OCI-LY1 (cell line): ENCODE results near the gene FIZ1.

Source experiments
- H2AFZ ChIP-seq: fragments of 200-600 bp; sonication (generic), shearing (Covaris generic); 2 replicates; pipeline ENCODE4 v1.6.0; 2014; ENCODE audit warnings: antibody characterized with exemption, mild to moderate bottlenecking, low read length
- H3F3A ChIP-seq: fragments of 200-600 bp; sonication (generic), shearing (Covaris generic); 2 replicates; pipeline ENCODE4 v1.6.0; 2014; ENCODE audit warnings: mild to moderate bottlenecking, antibody characterized with exemption, low read length, moderate library complexity; ENCODE audit not compliant: insufficient read depth
- H3K27ac ChIP-seq: fragments of 200-600 bp; sonication (generic); 2 replicates; pipeline ENCODE4 v1.5.1; 2014; ENCODE audit warnings: low read length, mixed run types, mild to moderate bottlenecking, low read depth; ENCODE audit not compliant: poor library complexity, severe bottlenecking
- H3K27me3 ChIP-seq: fragments of 200-600 bp; sonication (generic); 2 replicates; pipeline ENCODE4 v1.6.0; 2014; ENCODE audit warnings: antibody characterized with exemption, mild to moderate bottlenecking, low read length, moderate library complexity; ENCODE audit not compliant: insufficient read depth
- H3K36me3 ChIP-seq: fragments of 200-600 bp; sonication (generic); 2 replicates; pipeline ENCODE4 v1.6.1; 2014; ENCODE audit warnings: mild to moderate bottlenecking, antibody characterized with exemption, low read length, moderate library complexity, mixed read lengths; ENCODE audit not compliant: insufficient read depth
- H3K4me1 ChIP-seq: fragments of 200-600 bp; sonication (generic); 2 replicates; pipeline ENCODE4 v1.5.1; 2014; ENCODE audit warnings: mild to moderate bottlenecking, low read length, moderate library complexity; ENCODE audit not compliant: insufficient read depth, severe bottlenecking
- H3K4me2 ChIP-seq: fragments of 200-600 bp; sonication (generic), shearing (Covaris generic); 2 replicates; pipeline ENCODE4 v1.6.1; 2014; ENCODE audit warnings: low read length
- H3K4me3 ChIP-seq: fragments of 200-600 bp; sonication (generic); 2 replicates; pipeline ENCODE4 v1.5.1; 2014; ENCODE audit warnings: low read length, low read depth, mild to moderate bottlenecking, mixed read lengths; ENCODE audit not compliant: poor library complexity, severe bottlenecking
- H3K79me2 ChIP-seq: fragments of 200-600 bp; shearing (Covaris generic); 2 replicates; pipeline ENCODE4 v1.6.1; 2016; ENCODE audit warnings: mixed run types, low read length, mixed read lengths; ENCODE audit not compliant: insufficient read depth
- H3K9ac ChIP-seq: fragments of 200-600 bp; sonication (generic), shearing (Covaris generic); 2 replicates; pipeline ENCODE4 v1.6.1; 2014; ENCODE audit warnings: mild to moderate bottlenecking, low read length, mixed read lengths
- H3K9me2 ChIP-seq: fragments of 200-600 bp; sonication (generic), shearing (Covaris generic); 2 replicates; pipeline ENCODE4 v1.6.1; 2014; ENCODE audit warnings: low read depth, mild to moderate bottlenecking, low read length, mixed read lengths
- H3K9me3 ChIP-seq: fragments of 200-600 bp; shearing (Covaris generic); 2 replicates; pipeline ENCODE4 v1.6.1; 2014; ENCODE audit warnings: low read length, mixed read lengths
- H4K20me1 ChIP-seq: fragments of 200-600 bp; sonication (generic), shearing (Covaris generic); 2 replicates; pipeline ENCODE4 v1.6.0; 2016; ENCODE audit warnings: mild to moderate bottlenecking, low read length; ENCODE audit not compliant: insufficient read depth
- CTCF ChIP-seq: fragments of 200-600 bp; sonication (generic), shearing (Covaris generic); IDR thresholded peaks from 2 replicates; pipeline ENCODE4 v1.5.1; 2017; ENCODE audit warnings: mild to moderate bottlenecking, antibody characterized with exemption, low read length, moderate library complexity, mixed read lengths
- EZH2 ChIP-seq: fragments of 200-600 bp; sonication (generic), shearing (Covaris generic); IDR thresholded peaks from 2 replicates; pipeline ENCODE4 v1.8.0; 2017; ENCODE audit warnings: borderline replicate concordance, mixed run types, mild to moderate bottlenecking, antibody characterized with exemption, low read length, moderate library complexity, mixed read lengths

The FIZ1 gene

GRCh38 chr19:55615543-55616394 is 16.5 kb upstream of the FIZ1 start:
- Histone ChIP-seq H3K27me3 (no peaks in the 10 kb centered on the region), H3K9me2 (no peaks in the 10 kb centered on the region), H4K20me1 (no peaks in the 10 kb centered on the region), H3K27ac (no peak overlapping the region), H3K9ac (no peak overlapping the region), H3K4me1 (no peaks in the 10 kb centered on the region), H3K4me2 (no peak overlapping the region), H3K36me3 (peaks cover 26% of the 10 kb centered on the region), H3F3A (no peaks in the 10 kb centered on the region), H3K79me2 (no peaks in the 10 kb centered on the region), H3K9me3 (no peaks in the 10 kb centered on the region), H3K4me3 (no peak overlapping the region), H2AFZ (no peak overlapping the region)
- TF ChIP-seq CTCF (no peak), EZH2 (no peak)

GRCh38 chr19:55614711-55615542 is 15.6 kb upstream of the FIZ1 start:
- Histone ChIP-seq H3K9me3 (no peaks in the 10 kb centered on the region), H3K9ac (no peak overlapping the region), H3K79me2 (no peaks in the 10 kb centered on the region), H4K20me1 (no peaks in the 10 kb centered on the region), H3K9me2 (no peaks in the 10 kb centered on the region), H3K36me3 (peaks cover 31% of the 10 kb centered on the region), H3K4me3 (no peak overlapping the region), H3K4me1 (no peaks in the 10 kb centered on the region), H3F3A (no peaks in the 10 kb centered on the region), H2AFZ (no peak overlapping the region), H3K4me2 (no peak overlapping the region), H3K27ac (no peak overlapping the region), H3K27me3 (no peaks in the 10 kb centered on the region)
- TF ChIP-seq EZH2 (no peak), CTCF (no peak)

- H3K27ac ChIP-seq: no peak overlapping the region
- H3K9me3 ChIP-seq: no peaks in the 10 kb centered on the region
- no peaks in the 10 kb centered on the region for H3K4me1 ChIP-seq
- H3K4me3 ChIP-seq: no peak overlapping the region
- H3K9me2 ChIP-seq: no peaks in the 10 kb centered on the region
- no peak overlapping the region for H3K9ac ChIP-seq
- H3K27me3 ChIP-seq: no peaks in the 10 kb centered on the region
- no peaks in the 10 kb centered on the region for H4K20me1 ChIP-seq
- H3K79me2 ChIP-seq: no peaks in the 10 kb centered on the region
- no peaks in the 10 kb centered on the region for H3F3A ChIP-seq
- peaks cover 39% of the 10 kb centered on the region for H3K36me3 ChIP-seq
- TF ChIP-seq CTCF (no peak), EZH2 (no peak)
- H3K4me2 ChIP-seq: no peak overlapping the region
- no peak overlapping the region for H2AFZ ChIP-seq
Measured at GRCh38 chr19:55613930-55614710, 14.8 kb upstream of the FIZ1 start.
